Measurements from ENCODE around the gene DIP2C. TPM values are rescaled to one million over a fixed set of nuclear protein-coding genes. Genes with fewer than 3 reads are reported as not detected.

The DIP2C gene
- total and polyA plus RNA-seq, 2 donors (not counting 1 experiment from before 2014, with no cell fraction given) = 1.3 to 1.9 TPM

- H3K27me3 ChIP-seq (replicated peaks in 1 of 4; ENCODE audit: control extremely low read depth in 1 of 4, control insufficient read depth in 3 of 4, insufficient read depth in 4 of 4, low read length in 3 of 4) = peaks cover 0 to 22% (median 10%) of the 10 kb centered on the region in 4 experiments
- Mint-ChIP-seq H3K9me3 (ENCODE audit: insufficient read depth) (no peaks in the 10 kb centered on the region), H3K27ac (no peak overlapping the region), H3K4me1 (no peaks in the 10 kb centered on the region), H3K27me3 (peaks cover 27% of the 10 kb centered on the region), H3K4me3 (no peak overlapping the region)
- no peak overlapping the region for H3K4me2 ChIP-seq (replicated peaks; ENCODE audit: low read depth, low read length, poor library complexity, severe bottlenecking)
- H3K9ac ChIP-seq (ENCODE audit: low read length) = no peak overlapping the region
- ChIA-PET CTCF (no interaction called here), POLR2A (no interaction called here)
- ATAC-seq (ENCODE audit: low read depth) = no peak
- H2AFZ ChIP-seq (ENCODE audit: insufficient read depth, low read depth, low read length, poor library complexity, severe bottlenecking) = no peak overlapping the region
- H3K9me3 ChIP-seq (ENCODE audit: control extremely low read depth in 1 of 3, control insufficient read depth in 2 of 3, insufficient read depth in 1 of 3, low read length in 2 of 3) = no peaks in the 10 kb centered on the region
- H3K4me1 ChIP-seq (ENCODE audit: control insufficient read depth in 2 of 2, insufficient read depth in 2 of 2, low read length in 2 of 2) = no peaks in the 10 kb centered on the region
- no peak overlapping the region for H3K4me3 ChIP-seq (ENCODE audit: control extremely low read depth in 1 of 5, extremely low read depth in 1 of 5, insufficient read depth in 1 of 5, low read depth in 2 of 5, low read length in 4 of 5)
- WGBS (ENCODE audit: insufficient coverage) = 100% methylated on average over 5 of the region's 5 CpGs
- no peak for DNase-seq
- H3K27ac ChIP-seq (ENCODE audit: low read length in 2 of 2) = no peak overlapping the region
- TF ChIP-seq EZH2 (IDR thresholded peaks at IDR 0.05; ENCODE audit: borderline replicate concordance, insufficient read depth, low read depth, low read length, poor library complexity, severe bottlenecking) (no peak), CTCF (IDR thresholded peaks at IDR 0.05) (no peak)
- H3K79me2 ChIP-seq (ENCODE audit: control insufficient read depth, insufficient read depth, low read length) = no peaks in the 10 kb centered on the region
- no peaks in the 10 kb centered on the region for H4K20me1 ChIP-seq (ENCODE audit: control insufficient read depth, insufficient read depth, low read length, poor library complexity, severe bottlenecking)
- H3K36me3 ChIP-seq (replicated peaks in 1 of 2; ENCODE audit: control extremely low read depth in 1 of 2, control insufficient read depth in 1 of 2, extremely low read depth in 1 of 2, insufficient read depth in 2 of 2, low read length in 1 of 2) = no peaks in the 10 kb centered on the region
- intact Hi-C loops (cut with micrococcal nuclease) = no loop called here
These were observed 195.3 kb downstream of the DIP2C start for GRCh38 chr10:494149-494542.

- H3K79me2 ChIP-seq (ENCODE audit: control insufficient read depth, insufficient read depth, low read length) = no peaks in the 10 kb centered on the region
- TF ChIP-seq CTCF (IDR thresholded peaks at IDR 0.05) (no peak), EZH2 (IDR thresholded peaks at IDR 0.05; ENCODE audit: borderline replicate concordance, insufficient read depth, low read depth, low read length, poor library complexity, severe bottlenecking) (no peak)
- ATAC-seq (ENCODE audit: low read depth) = no peak
- H3K4me2 ChIP-seq (replicated peaks; ENCODE audit: low read depth, low read length, poor library complexity, severe bottlenecking) = no peak overlapping the region
- H4K20me1 ChIP-seq (ENCODE audit: control insufficient read depth, insufficient read depth, low read length, poor library complexity, severe bottlenecking) = no peaks in the 10 kb centered on the region
- Mint-ChIP-seq H3K27ac (no peak overlapping the region), H3K4me3 (no peak overlapping the region), H3K4me1 (no peaks in the 10 kb centered on the region), H3K27me3 (peaks cover 23% of the 10 kb centered on the region), H3K9me3 (ENCODE audit: insufficient read depth) (no peaks in the 10 kb centered on the region)
- no peak for DNase-seq
- H2AFZ ChIP-seq (ENCODE audit: insufficient read depth, low read depth, low read length, poor library complexity, severe bottlenecking) = no peak overlapping the region
- intact Hi-C loops (cut with micrococcal nuclease) = no loop called here
- no peaks in the 10 kb centered on the region for H3K9me3 ChIP-seq (ENCODE audit: control extremely low read depth in 1 of 3, control insufficient read depth in 2 of 3, insufficient read depth in 1 of 3, low read length in 2 of 3)
- peaks cover 0 to 22% (median 10%) of the 10 kb centered on the region in 4 experiments for H3K27me3 ChIP-seq (replicated peaks in 1 of 4; ENCODE audit: control extremely low read depth in 1 of 4, control insufficient read depth in 3 of 4, insufficient read depth in 4 of 4, low read length in 3 of 4)
- 93% methylated on average over 14 of the region's 21 CpGs for WGBS (ENCODE audit: insufficient coverage)
- no peak overlapping the region for H3K4me3 ChIP-seq (ENCODE audit: control extremely low read depth in 1 of 5, extremely low read depth in 1 of 5, insufficient read depth in 1 of 5, low read depth in 2 of 5, low read length in 4 of 5)
- H3K36me3 ChIP-seq (replicated peaks in 1 of 2; ENCODE audit: control extremely low read depth in 1 of 2, control insufficient read depth in 1 of 2, extremely low read depth in 1 of 2, insufficient read depth in 2 of 2, low read length in 1 of 2) = no peaks in the 10 kb centered on the region
- ChIA-PET CTCF (no interaction called here), POLR2A (no interaction called here)
- no peaks in the 10 kb centered on the region for H3K4me1 ChIP-seq (ENCODE audit: control insufficient read depth in 2 of 2, insufficient read depth in 2 of 2, low read length in 2 of 2)
- H3K9ac ChIP-seq (ENCODE audit: low read length) = no peak overlapping the region
- no peak overlapping the region for H3K27ac ChIP-seq (ENCODE audit: low read length in 2 of 2)
These were observed 195.9 kb downstream of the DIP2C start for GRCh38 chr10:493391-494148.
